Activated CD4-positive, alpha-beta memory T cell treated with anti-CD3 and anti-CD28 coated beads for 36 hours (primary cell): ENCODE data around the gene SMIM44. TPM values are rescaled to one million over a fixed set of nuclear protein-coding genes. Genes with fewer than 3 reads are reported as not detected.
"Not testable (repeated sequence)": the region's sequence is repeated elsewhere in the genome, so short reads cannot be mapped to it uniquely, and the experiment has no call there.

Experiments used
- CTCF ChIA-PET: fragments of 350-600 bp; sonication (Branson Sonifier 250); formaldehyde crosslinking; loops from one replicate; lab custom pipeline; 2021; ENCODE audit warnings: antibody characterized with exemption, inconsistent platforms; lab: Charles Lee
- POLR2A ChIA-PET: fragments of 350-600 bp; sonication (Branson Sonifier 250); formaldehyde crosslinking; loops from one replicate; lab custom pipeline; 2021; ENCODE audit warnings: antibody characterized with exemption; lab: Charles Lee
- DNase-seq: peaks from one replicate; pipeline ENCODE4 v3.0.0-alpha.2; 2020
- H3K27ac Mint-ChIP-seq: one replicate; pipeline ENCODE4 v1.8.0; 2021; ENCODE audit warnings: mixed read lengths
- H3K27me3 Mint-ChIP-seq: one replicate; pipeline ENCODE4 v1.8.0; 2021; ENCODE audit warnings: mixed read lengths
- H3K36me3 Mint-ChIP-seq: one replicate; pipeline ENCODE4 v1.8.0; 2021; ENCODE audit warnings: mixed read lengths
- H3K4me1 Mint-ChIP-seq: one replicate; pipeline ENCODE4 v1.8.0; 2021; ENCODE audit warnings: low read depth, mixed read lengths
- H3K4me3 Mint-ChIP-seq: one replicate; pipeline ENCODE4 v1.8.0; 2021; ENCODE audit warnings: mild to moderate bottlenecking, mixed read lengths
- H3K9me3 Mint-ChIP-seq: one replicate; pipeline ENCODE4 v1.8.0; 2021; ENCODE audit warnings: mixed read lengths
- intact Hi-C: fragments of 100-400 bp; cut with micrococcal nuclease; formaldehyde crosslinking; loops from one replicate; pipeline ENCODE4 v1.15.1; 2023
- total RNA-seq, 2 experiments: library from RNA; stranded (reverse); gene quantifications; one replicate each; pipeline ENCODE4 v1.2.3, GENCODE V29; 2021

SMIM44 gene
- total RNA-seq = not detected

DNA sequence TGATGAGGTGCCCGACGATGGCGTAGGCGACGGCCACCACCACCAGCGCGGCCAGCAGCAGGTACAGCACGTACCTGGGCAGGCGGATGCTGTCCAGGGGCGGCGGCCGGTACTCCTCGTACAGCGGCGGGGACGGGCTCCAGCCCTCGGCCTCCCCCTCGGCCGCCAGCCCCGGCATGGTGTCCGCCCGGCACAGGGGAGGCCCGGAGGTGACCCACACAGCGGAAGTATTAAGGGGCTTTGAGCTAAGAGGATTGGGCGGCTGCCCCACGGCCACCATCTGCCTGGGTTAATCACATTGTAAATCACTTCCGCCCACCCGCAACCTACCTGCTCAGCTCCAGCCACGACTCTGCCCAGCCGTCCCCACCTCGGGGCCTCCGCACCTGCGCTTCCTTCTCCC, at the start of gene SMIM44:
TSS of gene SMIM44 (minus strand) at position 216 of the 403 bp plus-strand sequence. CDS start at position 178, 38 bp downstream.
- no peaks in the 10 kb centered on the region for H3K36me3 Mint-ChIP-seq
- no peak within 1 kb of the TSS for H3K4me3 Mint-ChIP-seq
- no peak within 1 kb of the TSS for H3K27ac Mint-ChIP-seq
- no peak for DNase-seq
- peaks cover 2% of the 10 kb centered on the region for H3K27me3 Mint-ChIP-seq
- ChIA-PET POLR2A (no interaction called here), CTCF (interaction anchor here (1.2 to 3.5 kb wide), 4 partner anchors 11 to 178 kb away, joined by 4 to 32 read pairs (median 10); no protein-coding TSS in a partner anchor)
- H3K4me1 Mint-ChIP-seq = peaks cover 3% of the 10 kb centered on the region
- intact Hi-C loops = no loop called here
- H3K9me3 Mint-ChIP-seq = no peaks in the 10 kb centered on the region

DNA sequence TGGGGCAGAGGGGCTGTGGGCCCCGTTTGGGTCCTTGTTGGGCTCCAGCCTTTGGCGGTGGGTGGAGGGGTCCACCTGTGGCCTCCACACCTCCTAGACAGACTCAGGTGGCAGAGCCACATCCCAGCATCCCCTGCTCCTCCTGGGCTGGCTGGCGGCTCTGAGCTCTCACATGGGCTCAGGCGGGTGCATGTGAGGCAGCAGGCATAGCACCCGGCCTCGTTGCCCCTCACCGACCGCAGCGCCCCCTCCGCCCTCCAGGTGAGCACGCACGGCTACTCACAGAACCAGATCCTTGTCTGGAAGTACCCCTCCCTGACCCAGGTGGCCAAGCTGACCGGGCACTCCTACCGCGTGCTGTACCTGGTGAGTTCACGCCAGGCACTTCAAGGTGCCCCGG, 49.8 kb upstream of the SMIM44 start:
- H3K36me3 Mint-ChIP-seq = peaks cover 23% of the 10 kb centered on the region
- H3K4me1 Mint-ChIP-seq = no peaks in the 10 kb centered on the region
- no peaks in the 10 kb centered on the region for H3K9me3 Mint-ChIP-seq
- no peak overlapping the region for H3K4me3 Mint-ChIP-seq
- intact Hi-C loops = no loop called here
- CTCF ChIA-PET = no interaction called here
- H3K27ac Mint-ChIP-seq = no peak overlapping the region
- DNase-seq = no peak
- POLR2A ChIA-PET = interaction anchor here (0.8 kb wide), 1 partner anchor 17 kb away, joined by 3 read pairs; no protein-coding TSS in a partner anchor
- no peaks in the 10 kb centered on the region for H3K27me3 Mint-ChIP-seq

DNA sequence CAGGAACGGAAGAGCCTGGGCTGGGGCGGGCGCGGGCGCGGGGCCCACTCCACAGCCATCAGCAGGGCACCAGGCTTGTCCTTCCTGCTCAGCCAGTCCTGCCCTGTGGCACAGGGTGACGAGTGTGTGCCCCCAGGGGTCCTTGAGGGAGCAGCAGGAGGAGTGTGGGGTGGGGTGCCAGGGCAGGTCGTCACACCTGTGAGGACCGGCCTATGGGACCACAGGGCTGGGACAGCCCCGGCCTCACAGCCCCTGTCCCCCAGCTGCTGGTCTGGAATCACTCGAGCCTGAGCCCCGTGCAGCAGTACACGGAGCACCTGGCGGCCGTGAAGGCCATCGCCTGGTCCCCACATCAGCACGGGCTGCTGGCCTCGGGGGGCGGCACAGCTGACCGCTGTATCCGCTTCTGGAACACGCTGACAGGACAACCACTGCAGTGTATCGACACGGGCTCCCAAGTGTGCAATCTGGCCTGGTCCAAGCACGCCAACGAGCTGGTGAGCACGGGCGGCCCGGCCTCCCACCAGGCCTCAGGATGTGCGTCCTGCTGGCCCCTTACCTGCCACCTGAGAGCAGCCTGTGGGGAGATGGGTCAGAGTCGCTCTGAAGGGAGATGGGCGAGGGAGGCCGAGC, 49.0 kb upstream of the SMIM44 start:
- Mint-ChIP-seq H3K27ac (no peak overlapping the region), H3K9me3 (no peaks in the 10 kb centered on the region), H3K36me3 (peaks cover 23% of the 10 kb centered on the region), H3K4me3 (no peak overlapping the region), H3K27me3 (no peaks in the 10 kb centered on the region), H3K4me1 (no peaks in the 10 kb centered on the region)
- ChIA-PET CTCF (interaction anchor here (1.6 to 1.9 kb wide), 2 partner anchors 13 to 14 kb away, joined by 5 read pairs; no protein-coding TSS in a partner anchor), POLR2A (no interaction called here)
- no peak for DNase-seq
- intact Hi-C loops = no loop called here

DNA sequence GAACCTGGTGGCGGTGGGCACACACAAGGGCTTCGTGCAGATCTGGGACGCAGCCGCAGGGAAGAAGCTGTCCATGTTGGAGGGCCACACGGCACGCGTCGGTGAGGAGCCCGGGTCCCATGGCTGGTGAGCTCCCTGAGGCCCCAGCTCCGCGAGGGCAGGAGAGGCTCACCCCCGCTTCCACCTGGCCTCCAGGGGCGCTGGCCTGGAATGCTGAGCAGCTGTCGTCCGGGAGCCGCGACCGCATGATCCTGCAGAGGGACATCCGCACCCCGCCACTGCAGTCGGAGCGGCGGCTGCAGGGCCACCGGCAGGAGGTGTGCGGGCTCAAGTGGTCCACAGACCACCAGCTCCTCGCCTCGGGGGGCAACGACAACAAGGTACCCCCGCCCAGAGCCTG, 48.5 kb upstream of the SMIM44 start:
- intact Hi-C loops = no loop called here
- peaks cover 23% of the 10 kb centered on the region for H3K36me3 Mint-ChIP-seq
- H3K4me1 Mint-ChIP-seq = no peaks in the 10 kb centered on the region
- no peak overlapping the region for H3K27ac Mint-ChIP-seq
- no peak for DNase-seq
- POLR2A ChIA-PET = no interaction called here
- no peak overlapping the region for H3K4me3 Mint-ChIP-seq
- CTCF ChIA-PET = interaction anchor here (1.6 to 1.9 kb wide), 2 partner anchors 13 to 15 kb away, joined by 5 read pairs; no protein-coding TSS in a partner anchor
- no peaks in the 10 kb centered on the region for H3K27me3 Mint-ChIP-seq
- no peaks in the 10 kb centered on the region for H3K9me3 Mint-ChIP-seq

DNA sequence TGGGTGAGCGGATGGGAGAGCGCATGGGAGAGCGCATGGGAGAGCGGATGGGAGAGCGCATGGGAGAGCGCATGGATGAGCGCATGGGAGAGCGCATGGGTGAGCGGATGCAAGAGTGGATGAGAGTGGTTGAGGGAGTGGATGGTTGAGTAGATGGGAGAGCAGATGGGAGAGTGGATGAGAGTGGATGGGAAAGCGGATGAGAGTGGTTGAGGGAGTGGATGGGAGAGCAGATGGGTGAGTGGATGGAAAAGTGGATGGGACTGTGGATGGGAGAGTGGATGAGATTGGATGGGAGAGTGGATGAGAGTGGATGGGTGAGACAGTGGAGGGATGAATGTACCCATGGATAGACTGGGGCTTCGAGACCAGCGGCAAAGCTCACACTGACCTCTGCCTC, 47.1 kb upstream of the SMIM44 start:
- no peaks in the 10 kb centered on the region for H3K9me3 Mint-ChIP-seq
- no peak for DNase-seq
- POLR2A ChIA-PET = no interaction called here
- intact Hi-C loops = no loop called here
- no peaks in the 10 kb centered on the region for H3K4me1 Mint-ChIP-seq
- H3K36me3 Mint-ChIP-seq = peaks cover 20% of the 10 kb centered on the region
- no peak overlapping the region for H3K27ac Mint-ChIP-seq
- CTCF ChIA-PET = no interaction called here
- H3K27me3 Mint-ChIP-seq = no peaks in the 10 kb centered on the region
- no peak overlapping the region for H3K4me3 Mint-ChIP-seq

DNA sequence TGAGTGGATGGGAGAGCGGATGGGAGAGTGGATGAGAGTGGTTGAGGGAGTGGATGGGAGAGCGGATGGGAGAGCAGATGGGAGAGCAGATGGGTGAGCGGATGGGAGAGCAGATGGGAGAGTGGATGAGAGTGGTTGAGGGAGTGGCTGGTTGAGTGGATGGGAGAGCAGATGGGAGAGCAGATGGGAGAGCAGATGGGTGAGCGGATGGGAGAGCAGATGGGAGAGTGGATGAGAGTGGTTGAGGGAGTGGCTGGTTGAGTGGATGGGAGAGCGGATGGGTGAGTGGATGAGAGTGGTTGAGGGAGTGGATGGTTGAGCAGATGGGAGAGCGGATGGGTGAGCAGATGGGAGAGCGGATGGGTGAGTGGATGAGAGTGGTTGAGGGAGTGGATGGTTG, 46.1 kb upstream of the SMIM44 start:
- POLR2A ChIA-PET, H3K27ac Mint-ChIP-seq, H3K4me1 Mint-ChIP-seq, H3K27me3 Mint-ChIP-seq, H3K9me3 Mint-ChIP-seq, CTCF ChIA-PET, intact Hi-C loops, DNase-seq, H3K4me3 Mint-ChIP-seq: not testable (repeated sequence)
- peaks cover 12% of the 10 kb centered on the region for H3K36me3 Mint-ChIP-seq

DNA sequence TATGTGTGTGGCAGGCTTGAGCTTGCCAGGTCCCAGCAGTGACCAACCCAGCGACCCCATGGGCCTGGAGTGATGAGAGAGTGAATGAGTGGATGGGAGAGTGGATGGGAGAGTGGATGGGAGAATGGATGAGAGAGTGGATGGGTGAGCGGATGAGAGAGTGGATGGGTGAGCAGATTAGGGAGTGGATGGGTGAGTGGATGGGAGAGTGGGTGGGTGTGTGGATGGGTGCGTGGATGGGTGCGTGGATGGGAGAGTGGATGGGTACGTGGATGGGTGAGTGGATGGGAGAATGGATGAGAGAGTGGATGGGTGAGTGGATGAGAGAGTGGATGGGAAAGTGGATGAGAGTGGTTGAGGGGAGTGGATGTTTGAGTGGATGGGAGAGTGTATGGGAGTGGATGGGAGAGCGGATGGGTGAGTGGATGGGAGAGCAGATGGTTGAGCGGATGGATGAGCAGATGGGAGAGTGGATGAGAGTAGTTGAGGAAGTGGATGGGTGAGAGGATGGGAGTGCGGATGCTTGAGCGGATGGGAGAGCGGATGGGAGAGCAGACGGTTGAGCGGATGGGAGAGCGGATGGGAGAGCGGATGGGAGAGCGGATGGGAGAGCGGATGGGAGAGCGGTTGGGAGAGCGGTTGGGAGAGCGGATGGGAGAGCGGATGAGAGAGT, 45.4 kb upstream of the SMIM44 start:
- no peak for DNase-seq
- Mint-ChIP-seq H3K27ac (no peak overlapping the region), H3K4me3 (no peak overlapping the region), H3K9me3 (no peaks in the 10 kb centered on the region), H3K36me3 (peaks cover 12% of the 10 kb centered on the region), H3K27me3 (no peaks in the 10 kb centered on the region), H3K4me1 (no peaks in the 10 kb centered on the region)
- CTCF ChIA-PET = no interaction called here
- intact Hi-C loops = no loop called here
- POLR2A ChIA-PET = no interaction called here

DNA sequence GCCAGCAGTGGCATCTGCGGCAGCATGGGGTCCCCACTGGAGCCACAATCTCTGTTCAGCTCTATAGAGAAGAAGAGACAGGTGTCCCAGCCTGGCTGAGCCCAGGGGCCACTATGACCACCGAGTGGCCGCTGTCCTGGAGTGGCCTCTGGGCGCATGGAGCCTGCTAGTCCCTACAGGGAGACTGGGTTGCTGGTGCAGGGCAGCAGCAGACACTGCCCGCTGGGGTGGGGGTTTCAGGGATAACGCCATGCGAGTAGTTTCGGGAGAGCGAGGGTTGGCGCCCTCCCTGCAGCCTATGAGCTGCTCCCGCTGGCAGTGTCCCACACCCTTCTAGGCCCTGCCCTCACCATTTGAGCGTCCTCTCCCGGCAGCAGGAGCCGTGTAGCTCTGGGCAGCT, 44.8 kb upstream of the SMIM44 start:
- no peak overlapping the region for H3K27ac Mint-ChIP-seq

DNA sequence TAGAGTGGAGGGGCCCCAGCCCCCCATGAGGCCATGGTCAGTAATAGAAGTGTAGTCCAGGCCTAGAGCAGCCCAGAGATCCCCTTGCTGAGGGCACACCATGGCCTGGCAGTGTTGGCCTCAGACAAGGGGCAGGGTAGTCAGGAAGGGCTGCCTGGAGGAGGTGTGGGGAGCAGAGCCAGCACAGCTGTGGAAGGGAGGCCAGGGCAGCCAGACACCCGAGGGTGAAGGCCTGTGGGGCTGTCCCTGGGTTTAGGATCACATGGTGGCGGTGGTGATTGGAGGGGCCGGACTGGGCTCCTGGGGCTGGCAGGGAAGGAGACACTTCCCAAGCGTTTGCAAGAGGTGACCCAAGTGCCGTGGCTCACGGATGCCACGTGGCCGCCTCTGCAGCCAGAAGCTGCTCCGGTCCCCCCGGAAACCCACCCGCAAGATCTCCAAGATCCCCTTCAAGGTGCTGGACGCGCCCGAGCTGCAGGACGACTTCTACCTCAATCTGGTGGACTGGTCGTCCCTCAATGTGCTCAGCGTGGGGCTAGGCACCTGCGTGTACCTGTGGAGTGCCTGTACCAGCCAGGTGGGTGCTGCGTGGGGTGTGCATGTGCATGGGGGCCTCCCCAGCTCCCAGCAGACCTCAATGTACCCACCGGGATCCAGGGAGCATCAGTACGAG, 44.1 kb upstream of the SMIM44 start:
- intact Hi-C loops = no loop called here
- DNase-seq = no peak
- ChIA-PET CTCF (interaction anchor here (2.6 kb wide), 1 partner anchor 18 kb away, joined by 9 read pairs; no protein-coding TSS in a partner anchor), POLR2A (no interaction called here)
- Mint-ChIP-seq H3K27me3 (no peaks in the 10 kb centered on the region), H3K9me3 (no peaks in the 10 kb centered on the region), H3K4me3 (no peak overlapping the region), H3K4me1 (no peaks in the 10 kb centered on the region), H3K36me3 (peaks cover 5% of the 10 kb centered on the region), H3K27ac (no peak overlapping the region)

More for the DNA sequence above, 44.8 kb upstream of the SMIM44 start:
- CTCF ChIA-PET = interaction anchor here (2.6 kb wide), 1 partner anchor 18 kb away, joined by 9 read pairs; no protein-coding TSS in a partner anchor
- no peak for DNase-seq
- intact Hi-C loops = no loop called here
- Mint-ChIP-seq H3K4me3 (no peak overlapping the region), H3K36me3 (peaks cover 6% of the 10 kb centered on the region), H3K9me3 (no peaks in the 10 kb centered on the region), H3K27me3 (no peaks in the 10 kb centered on the region), H3K4me1 (no peaks in the 10 kb centered on the region)
- POLR2A ChIA-PET = no interaction called here

DNA sequence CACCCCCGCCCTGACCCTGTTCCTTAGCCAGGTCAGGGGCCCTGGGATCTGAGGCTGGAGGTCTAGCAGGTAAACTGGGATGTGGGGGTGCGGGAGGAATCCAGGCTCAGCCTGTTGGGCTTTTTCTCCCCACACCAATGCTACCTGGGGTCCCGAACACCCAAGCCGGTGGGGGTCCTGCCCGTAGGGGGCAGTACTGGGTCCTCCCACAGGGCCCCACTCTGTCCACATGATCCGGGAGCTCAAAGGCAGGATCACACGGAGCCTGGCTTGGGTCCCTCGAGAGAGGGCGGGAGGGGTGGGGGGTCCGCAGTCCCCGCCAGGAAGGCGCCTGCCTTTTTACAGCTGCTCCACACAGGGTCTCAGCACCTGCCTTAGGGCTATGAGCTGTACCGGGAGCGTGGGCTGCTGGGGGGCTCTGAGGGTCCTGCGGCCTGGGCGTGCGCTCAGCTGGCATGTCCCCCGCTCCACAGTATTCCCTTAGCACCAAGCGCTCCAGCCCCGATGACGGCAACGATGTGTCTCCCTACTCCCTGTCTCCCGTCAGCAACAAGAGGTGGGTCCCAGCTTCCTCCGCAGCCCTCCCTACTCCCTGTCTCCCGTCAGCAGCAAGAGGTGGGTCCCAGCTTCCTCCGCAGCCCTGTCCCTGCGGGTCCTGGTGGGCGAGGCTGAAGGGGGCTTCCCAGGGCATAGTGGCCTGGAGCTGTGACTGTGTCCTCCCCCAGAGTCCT, 43.4 kb upstream of the SMIM44 start:
- Mint-ChIP-seq H3K4me1 (no peaks in the 10 kb centered on the region), H3K4me3 (no peak overlapping the region), H3K9me3 (no peaks in the 10 kb centered on the region), H3K27me3 (no peaks in the 10 kb centered on the region), H3K36me3 (peaks cover 8% of the 10 kb centered on the region), H3K27ac (no peak overlapping the region)
- no peak for DNase-seq
- intact Hi-C loops = no loop called here
- CTCF ChIA-PET = interaction anchor here (2.6 kb wide), 1 partner anchor 19 kb away, joined by 9 read pairs; no protein-coding TSS in a partner anchor
- POLR2A ChIA-PET = no interaction called here

DNA sequence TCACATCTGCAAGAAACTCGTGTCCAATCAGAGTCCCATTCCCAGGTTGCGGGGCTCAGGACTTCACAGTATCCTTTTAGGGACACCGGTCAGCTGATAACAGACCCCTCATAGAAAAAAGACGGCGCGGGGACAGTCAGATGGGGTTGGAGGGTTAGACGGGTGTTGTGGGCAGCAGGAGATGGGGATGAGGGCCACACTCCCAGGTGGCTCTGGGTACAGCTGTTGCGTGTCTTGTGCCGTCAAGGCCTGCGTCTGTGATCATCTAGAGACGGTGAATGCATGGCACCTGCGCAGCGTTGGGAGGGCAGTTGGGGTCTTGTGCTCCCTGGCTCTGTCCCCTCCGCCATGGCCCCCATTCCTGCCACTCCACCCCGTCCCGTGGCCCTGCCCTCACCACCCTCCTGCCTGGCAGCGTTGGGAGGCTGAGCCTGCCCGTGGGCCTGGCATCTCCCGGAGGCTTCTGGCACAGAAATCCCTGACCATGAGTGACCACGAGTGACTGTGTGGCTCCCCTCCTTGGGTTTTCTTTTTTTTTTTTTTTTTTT, 41.7 kb upstream of the SMIM44 start:
- Mint-ChIP-seq H3K36me3 (peaks cover 2% of the 10 kb centered on the region), H3K9me3 (no peaks in the 10 kb centered on the region), H3K4me1 (no peaks in the 10 kb centered on the region), H3K4me3 (no peak overlapping the region), H3K27me3 (no peaks in the 10 kb centered on the region), H3K27ac (no peak overlapping the region)
- DNase-seq = no peak
- ChIA-PET CTCF (no interaction called here), POLR2A (no interaction called here)
- intact Hi-C loops = no loop called here
